Activated CD4-positive, CD25-positive, alpha-beta regulatory T cell treated with anti-CD3 and anti-CD28 coated beads, Interleukin-2, amount 50 U/mL, for 72 hours (primary cell): Measurements from ENCODE around the gene TMTC4.

Experiments
- DNase-seq: peaks from one replicate; pipeline ENCODE4 v3.0.0; 2021

TMTC4 gene

GRCh38 chr13:100666124-100666523, 8.5 kb downstream of the TMTC4 start:
- DNase-seq: no peak

GRCh38 chr13:100665403-100665802, 9.2 kb downstream of the TMTC4 start:
- no peak for DNase-seq

GRCh38 chr13:100664171-100664900, 10.3 kb downstream of the TMTC4 start:
- no peak for DNase-seq

- DNase-seq: no peak
Observed at GRCh38 chr13:100662468-100663211, 12.0 kb downstream of the TMTC4 start.

- DNase-seq: no peak
Observed at GRCh38 chr13:100660761-100661160, 13.8 kb downstream of the TMTC4 start.

DNA sequence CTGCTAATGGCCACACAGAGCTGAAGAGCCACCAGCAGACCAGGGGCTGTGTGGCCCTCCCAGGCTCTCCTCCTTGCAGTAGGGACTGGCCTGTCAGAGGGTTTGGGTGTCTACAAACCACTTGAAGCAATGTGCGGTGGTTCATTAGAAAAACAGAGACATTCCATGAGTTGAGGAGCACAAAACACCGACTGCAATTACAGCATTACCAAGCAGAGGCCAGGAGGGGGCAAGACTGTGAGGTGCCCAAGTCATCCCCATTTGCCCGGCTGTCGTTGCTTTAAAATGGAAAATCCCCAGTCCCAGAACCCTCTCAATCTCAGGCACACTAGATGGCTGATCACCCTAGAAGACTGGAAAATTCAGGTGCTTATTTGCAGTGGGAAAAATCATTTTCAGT, 15.0 kb downstream of the TMTC4 start:
- no peak for DNase-seq

DNA sequence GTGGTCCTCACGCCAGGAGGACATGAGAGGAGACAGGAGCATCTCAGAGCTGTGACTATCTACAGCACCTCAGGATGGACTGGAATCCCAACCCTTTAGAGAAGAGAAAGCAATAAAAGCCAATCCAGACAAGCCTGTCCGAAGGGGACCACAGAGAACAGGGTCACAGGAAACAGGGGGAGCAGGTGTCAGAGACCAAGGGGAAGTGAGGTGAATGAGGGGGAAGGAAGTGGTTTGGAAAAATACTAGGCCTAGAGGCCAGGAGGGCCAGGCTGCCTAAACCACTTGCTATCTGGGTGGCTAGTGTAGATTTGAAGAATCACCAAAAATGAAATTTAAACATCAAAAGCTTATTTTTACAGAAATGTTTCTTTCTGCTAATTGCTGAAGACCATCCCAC, 16.2 kb downstream of the TMTC4 start:
- no peak for DNase-seq

GRCh38 chr13:100657881-100658315, 16.7 kb downstream of the TMTC4 start:
- DNase-seq: no peak

GRCh38 chr13:100652510-100652909, 22.1 kb downstream of the TMTC4 start:
- DNase-seq: no peak

DNA sequence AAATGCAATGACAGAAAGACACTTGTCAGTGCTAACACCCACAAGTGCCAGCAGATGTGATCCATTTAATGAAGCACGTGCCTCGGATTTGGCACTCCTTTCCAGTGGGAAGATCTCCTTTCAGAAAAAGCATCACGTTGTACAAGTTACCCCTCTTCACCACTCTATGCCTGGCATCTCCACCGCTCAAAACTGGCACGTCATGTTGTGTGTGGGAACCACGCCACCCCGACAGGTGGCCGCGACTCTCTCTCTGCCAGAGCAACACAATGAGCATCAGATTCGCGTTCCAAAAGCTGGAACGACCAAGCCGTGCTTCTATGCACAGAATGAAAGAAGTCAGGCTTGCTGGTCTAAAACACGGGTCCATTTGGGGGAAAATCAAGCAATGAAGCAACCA, 24.3 kb downstream of the TMTC4 start:
- DNase-seq: no peak

DNA sequence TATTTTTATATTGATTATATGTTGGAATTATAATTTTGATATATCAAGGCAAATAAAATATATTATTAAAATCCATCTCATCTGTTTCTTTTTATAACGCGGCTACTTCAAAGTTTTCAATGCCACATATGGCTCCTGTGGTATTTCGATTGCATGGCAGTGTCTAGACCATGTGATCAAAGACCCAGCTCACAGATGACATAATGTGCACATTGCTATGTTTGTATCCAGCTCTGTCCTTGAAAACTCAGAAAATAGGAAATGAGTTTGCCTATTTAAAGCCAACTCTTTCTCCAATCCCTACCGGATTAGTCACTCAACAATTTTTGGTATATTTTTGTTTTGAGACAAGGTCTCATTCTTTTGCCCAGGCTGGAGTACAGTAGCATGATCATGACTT, 26.2 kb downstream of the TMTC4 start:
- no peak for DNase-seq

DNA sequence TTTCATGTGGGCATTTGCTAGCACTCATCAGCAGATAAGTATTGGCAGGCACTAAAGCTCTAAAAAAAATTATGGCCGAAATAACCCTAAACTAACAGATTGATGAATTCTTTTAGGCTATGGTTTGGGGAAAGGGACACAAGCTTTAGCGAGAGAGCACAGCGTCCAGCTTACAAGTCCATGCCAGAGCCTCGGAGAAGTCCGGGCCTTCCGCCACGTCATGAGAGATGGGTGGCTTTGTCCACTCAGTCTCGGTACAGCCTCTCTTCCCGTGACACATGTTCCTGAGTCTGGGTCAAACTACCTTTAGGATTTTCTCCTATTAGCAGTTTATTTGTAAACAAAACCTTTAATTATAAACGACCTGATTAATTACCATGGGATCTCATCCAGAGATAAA, 27.7 kb downstream of the TMTC4 start:
- no peak for DNase-seq

GRCh38 chr13:100646030-100646673, 28.4 kb downstream of the TMTC4 start:
- no peak for DNase-seq

DNA sequence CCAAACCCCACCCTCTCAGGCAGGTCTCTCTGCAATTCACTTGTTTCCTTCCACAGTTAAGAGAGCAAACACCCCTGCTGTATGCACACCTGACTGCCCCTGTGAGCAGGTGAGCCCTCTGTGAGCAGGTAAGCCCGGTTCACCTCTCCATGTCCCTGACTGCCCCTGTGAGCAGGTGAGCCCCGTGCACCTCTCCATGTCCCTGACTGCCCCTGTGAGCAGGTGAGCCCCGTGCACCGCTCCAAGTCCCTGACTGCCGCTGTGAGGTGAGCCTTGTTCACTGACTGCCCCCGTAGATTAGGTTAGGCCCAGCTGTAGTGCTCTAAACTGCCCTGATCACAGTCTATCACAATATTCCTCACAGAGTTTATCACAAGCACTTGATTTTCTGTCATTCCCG, 29.2 kb downstream of the TMTC4 start:
- no peak for DNase-seq

DNA sequence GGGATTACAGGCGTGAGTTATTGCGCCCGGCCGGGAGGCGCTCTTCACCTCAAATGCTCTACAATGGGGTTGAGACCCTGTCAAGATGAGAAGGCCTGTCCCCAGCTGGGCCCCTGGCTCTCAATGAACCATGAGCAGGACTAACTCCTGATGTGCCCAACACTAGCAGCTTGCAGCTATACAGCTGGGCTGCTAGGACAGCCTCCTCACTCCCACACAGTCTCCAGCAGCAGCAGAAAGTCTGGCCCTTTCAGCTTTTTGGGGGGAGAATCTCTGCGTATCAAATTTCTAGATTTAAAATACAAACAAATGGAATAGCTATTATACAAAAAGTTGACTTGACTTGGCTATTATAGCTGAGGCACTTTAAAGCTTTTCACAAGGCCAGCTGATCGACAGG, 30.2 kb downstream of the TMTC4 start:
- DNase-seq: no peak

GRCh38 chr13:100637796-100638195, 36.8 kb downstream of the TMTC4 start:
- DNase-seq: no peak

DNA sequence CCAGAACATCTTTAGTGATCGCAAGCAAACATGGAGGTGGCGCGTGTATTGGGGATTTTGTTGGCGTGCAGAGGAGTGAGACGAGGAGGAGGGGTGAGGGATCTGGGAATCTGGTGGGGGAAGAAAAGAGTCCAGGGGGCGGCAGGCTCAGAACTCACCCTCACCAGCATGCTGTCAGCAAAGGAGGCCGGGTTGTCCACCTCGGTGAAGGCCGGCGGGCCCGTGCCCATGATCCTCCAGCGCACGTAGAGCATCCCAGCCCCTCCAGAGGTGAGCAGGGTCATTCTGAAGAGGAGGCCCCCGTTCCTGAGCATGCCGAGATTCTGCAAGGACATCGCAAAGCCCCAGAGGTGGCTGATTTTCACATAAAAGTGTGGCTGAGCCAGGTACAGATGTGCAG, 37.2 kb downstream of the TMTC4 start:
- DNase-seq: no peak

DNA sequence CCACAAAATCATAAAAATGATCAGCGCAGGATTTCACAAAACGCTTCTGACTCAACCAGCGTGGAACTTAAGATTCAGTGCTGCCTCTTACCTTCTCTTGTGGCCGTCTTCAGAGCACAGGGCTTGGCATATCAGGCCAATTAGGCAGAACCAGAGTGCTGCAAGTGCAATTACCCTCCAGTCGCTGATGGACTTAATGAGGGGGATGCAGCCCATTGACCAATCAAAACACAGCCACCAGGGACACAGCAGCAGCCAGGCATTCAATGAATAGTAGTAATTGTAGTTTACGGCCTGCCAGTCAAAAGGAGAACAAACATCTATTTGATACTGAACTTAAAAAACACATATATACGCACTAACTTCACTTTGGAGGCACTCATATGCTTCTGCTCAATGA, 38.2 kb downstream of the TMTC4 start:
- no peak for DNase-seq

- DNase-seq: no peak
Observed at GRCh38 chr13:100636004-100636403, 38.6 kb downstream of the TMTC4 start.

GRCh38 chr13:100634696-100635095, 39.9 kb downstream of the TMTC4 start:
- DNase-seq: no peak

DNA sequence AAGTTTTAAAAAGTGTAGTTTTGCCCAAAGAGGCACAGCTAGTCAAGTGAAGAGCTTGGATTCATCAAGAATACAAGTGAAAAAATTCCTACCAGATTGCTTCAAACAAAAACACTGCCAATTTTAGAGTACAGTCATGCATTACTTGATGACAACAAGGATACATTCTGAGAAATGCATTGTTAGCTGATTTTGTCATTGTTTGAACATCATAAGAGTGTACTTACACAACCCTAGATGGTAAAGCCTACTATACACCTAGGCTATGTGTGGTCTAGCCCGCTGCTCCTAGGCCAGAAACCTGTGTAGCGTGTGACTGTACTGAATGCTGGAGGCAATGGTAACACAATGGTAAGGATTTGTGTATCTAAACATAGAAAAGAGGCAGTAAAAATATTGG, 41.1 kb downstream of the TMTC4 start:
- DNase-seq: no peak

DNA sequence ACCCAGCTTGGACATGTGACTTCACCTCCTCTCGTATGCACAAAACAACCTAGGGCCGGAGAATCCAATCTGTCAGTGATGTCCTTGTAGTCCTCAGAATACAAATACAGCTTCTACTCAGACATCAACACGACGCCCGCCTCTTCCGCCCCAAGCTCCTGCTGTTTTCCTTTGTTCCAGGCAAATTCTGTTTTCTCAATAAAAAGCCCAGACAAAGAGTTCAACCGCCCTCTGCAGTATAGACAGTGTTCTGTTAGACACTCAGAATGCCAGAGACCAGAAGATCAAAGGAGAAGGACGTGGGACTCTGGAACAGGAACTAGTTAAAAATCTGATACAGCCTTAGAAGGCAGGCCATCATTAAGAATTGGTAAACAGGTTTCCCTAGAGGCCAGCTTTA, 44.0 kb downstream of the TMTC4 start:
- DNase-seq: no peak

DNA sequence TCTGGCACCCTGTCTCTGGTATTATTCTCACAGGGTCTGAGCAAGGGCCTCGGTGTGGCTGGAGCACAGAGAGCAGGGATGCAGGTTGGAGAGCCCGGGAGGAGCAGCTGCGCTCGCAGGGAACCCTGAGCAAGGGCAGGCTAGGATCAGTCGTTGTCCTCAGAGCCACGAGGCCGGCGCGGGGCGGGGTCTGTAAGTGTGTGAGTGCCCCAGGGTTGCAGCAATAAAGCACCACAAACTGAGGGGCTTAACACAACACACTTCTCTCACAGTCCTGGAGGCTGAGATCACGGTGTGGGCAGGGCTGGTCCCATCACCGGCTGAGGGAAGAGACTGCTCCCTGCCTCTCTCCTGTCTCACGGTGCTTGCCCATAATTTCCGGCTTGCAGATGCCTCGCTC, 47.5 kb downstream of the TMTC4 start:
- no peak for DNase-seq

DNA sequence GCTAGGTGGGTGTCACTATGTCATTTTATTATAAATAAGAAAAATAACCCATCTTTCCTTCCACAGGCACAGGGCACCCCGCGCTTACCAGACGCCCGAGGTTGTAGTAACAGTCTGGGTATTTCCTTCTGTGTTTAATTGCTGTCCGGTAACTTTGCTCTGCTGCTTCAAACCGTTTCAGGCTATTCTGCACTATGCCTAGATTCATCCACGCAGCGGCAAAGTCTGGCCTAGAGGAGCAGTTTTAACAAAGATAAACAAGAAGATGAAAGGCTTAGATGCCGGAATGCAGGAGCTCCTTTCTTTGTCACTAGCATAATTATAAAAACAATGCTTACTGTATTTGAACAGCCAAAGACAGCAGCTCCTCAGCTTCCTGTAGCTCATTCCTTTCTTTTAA, 49.1 kb downstream of the TMTC4 start:
- no peak for DNase-seq
